Left ventricle myocardium inferior (tissue), 1 donor: ENCODE data around the gene PLPP6. TPM values are rescaled to one million over a fixed set of nuclear protein-coding genes. Genes with fewer than 3 reads are reported as not detected.
"Not testable (repeated sequence)": the region's sequence is repeated elsewhere in the genome, so short reads cannot be mapped to it uniquely, and the experiment has no call there.

ENCODE experiments used
- DNase-seq: peaks from one replicate; pipeline ENCODE4 v3.0.0-alpha.2; 2020
- H3K27ac ChIP-seq: fragments of 200-600 bp; replicated peaks from 2 replicates; pipeline ENCODE4 v1.8.0; 2021
- H3K27me3 ChIP-seq: fragments of 200-600 bp; 2 replicates; pipeline ENCODE4 v1.8.0; 2021; ENCODE audit warnings: low read depth
- H3K36me3 ChIP-seq: fragments of 200-600 bp; 2 replicates; pipeline ENCODE4 v1.8.0; 2021
- H3K4me1 ChIP-seq: fragments of 200-600 bp; 2 replicates; pipeline ENCODE4 v1.8.0; 2021
- H3K4me3 ChIP-seq: fragments of 200-600 bp; 2 replicates; pipeline ENCODE4 v1.8.0; 2021; ENCODE audit warnings: mild to moderate bottlenecking, moderate library complexity
- H3K9me3 ChIP-seq: fragments of 200-600 bp; replicated peaks from 2 replicates; pipeline ENCODE4 v1.8.0; 2021
- intact Hi-C: fragments of 100-400 bp; cut with micrococcal nuclease; formaldehyde crosslinking; loops from one replicate; pipeline ENCODE4 v1.11.0; 2022
- total RNA-seq: library from RNA; stranded (reverse); fragmentation: NEBNext Ultra II Directional; extraction: Animal tissue kit (Norgen Biotek cat#: 25700); gene quantifications from one replicate; pipeline ENCODE4 v1.2.1, GENCODE V29; 2021
- TF ChIP-seq, protein P1 (sequence below): fragments of 200-600 bp; IDR thresholded peaks from 2 replicates; pipeline ENCODE4 v1.8.0; 2021; ENCODE audit warnings: antibody characterized with exemption, mild to moderate bottlenecking, borderline replicate concordance
- donor health status: DM: no; HTN: yes; CAD: no; lungs with severe emphysema.

PLPP6 gene
- total RNA-seq, 1 donor from 2014 or later, result 2.1 TPM

DNA sequence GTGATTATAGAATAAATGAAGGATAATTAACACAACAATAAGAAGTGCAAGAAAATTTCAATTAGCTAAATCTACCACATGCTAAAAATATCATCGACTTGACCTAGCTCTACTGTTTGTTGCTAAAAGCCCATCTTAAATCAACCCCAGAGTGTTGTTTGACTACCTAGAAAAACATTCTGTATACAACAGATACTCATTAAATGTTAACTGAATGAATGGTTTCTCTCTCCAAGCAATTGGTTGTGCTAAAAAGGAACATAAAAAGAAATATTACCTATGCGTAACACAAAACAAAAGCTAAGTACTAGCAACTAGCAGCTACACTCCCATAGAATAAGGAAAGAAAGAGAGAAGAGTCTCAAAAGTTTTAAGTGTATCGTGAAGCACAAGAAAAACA lies 5.5 kb upstream of the PLPP6 start:
- H3K4me1 ChIP-seq, result peaks cover 6% of the 10 kb centered on the region
- TF ChIP-seq, protein P1, sequence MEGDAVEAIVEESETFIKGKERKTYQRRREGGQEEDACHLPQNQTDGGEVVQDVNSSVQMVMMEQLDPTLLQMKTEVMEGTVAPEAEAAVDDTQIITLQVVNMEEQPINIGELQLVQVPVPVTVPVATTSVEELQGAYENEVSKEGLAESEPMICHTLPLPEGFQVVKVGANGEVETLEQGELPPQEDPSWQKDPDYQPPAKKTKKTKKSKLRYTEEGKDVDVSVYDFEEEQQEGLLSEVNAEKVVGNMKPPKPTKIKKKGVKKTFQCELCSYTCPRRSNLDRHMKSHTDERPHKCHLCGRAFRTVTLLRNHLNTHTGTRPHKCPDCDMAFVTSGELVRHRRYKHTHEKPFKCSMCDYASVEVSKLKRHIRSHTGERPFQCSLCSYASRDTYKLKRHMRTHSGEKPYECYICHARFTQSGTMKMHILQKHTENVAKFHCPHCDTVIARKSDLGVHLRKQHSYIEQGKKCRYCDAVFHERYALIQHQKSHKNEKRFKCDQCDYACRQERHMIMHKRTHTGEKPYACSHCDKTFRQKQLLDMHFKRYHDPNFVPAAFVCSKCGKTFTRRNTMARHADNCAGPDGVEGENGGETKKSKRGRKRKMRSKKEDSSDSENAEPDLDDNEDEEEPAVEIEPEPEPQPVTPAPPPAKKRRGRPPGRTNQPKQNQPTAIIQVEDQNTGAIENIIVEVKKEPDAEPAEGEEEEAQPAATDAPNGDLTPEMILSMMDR, result no peak
- intact Hi-C loops, result no loop called here
- no peaks in the 10 kb centered on the region for H3K36me3 ChIP-seq
- H3K4me3 ChIP-seq, result no peak overlapping the region
- H3K27ac ChIP-seq, result no peak overlapping the region
- DNase-seq, result no peak
- H3K27me3 ChIP-seq, result no peaks in the 10 kb centered on the region
- no peaks in the 10 kb centered on the region for H3K9me3 ChIP-seq

DNA sequence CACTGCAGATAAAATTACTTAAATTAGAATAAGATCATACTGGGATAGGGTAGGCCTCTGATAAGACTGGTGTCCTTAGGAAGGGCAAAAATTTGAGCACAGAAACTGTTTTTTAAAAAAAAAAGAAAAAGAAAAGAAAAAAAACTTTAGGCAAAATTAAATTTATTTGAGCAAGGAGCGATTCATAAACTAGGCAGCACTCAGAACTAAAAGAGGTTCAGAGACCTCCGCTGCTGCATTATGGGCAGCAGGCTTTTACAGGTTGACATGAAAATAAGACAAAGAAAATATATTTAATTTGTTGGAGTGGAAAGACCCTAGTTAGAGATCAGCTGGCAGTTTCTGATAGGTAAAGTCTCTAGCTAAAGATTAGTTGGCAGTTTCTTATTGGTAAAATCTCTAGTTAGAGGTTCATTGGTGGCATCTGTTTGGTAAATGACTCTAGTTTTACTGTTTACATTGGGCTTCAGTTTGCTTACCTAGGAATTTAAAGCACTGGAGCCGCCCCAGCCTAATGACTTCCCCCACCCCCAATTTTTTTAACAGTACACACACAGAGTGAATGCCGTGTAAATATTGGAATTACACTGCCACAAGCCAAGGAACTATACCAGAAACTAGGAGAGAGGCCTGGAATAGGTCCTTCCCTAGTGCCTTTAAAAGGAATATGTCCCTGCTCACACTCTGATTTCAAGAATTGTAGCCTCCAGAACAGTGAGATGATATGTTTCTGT lies 4.5 kb upstream of the PLPP6 start:
- intact Hi-C loops, result no loop called here
- Histone ChIP-seq H3K36me3 (no peaks in the 10 kb centered on the region), H3K4me3 (no peak overlapping the region), H3K4me1 (peaks cover 14% of the 10 kb centered on the region), H3K27me3 (no peaks in the 10 kb centered on the region), H3K27ac (no peak overlapping the region), H3K9me3 (no peaks in the 10 kb centered on the region)
- no peak for DNase-seq
- TF ChIP-seq, protein P1, result no peak

DNA sequence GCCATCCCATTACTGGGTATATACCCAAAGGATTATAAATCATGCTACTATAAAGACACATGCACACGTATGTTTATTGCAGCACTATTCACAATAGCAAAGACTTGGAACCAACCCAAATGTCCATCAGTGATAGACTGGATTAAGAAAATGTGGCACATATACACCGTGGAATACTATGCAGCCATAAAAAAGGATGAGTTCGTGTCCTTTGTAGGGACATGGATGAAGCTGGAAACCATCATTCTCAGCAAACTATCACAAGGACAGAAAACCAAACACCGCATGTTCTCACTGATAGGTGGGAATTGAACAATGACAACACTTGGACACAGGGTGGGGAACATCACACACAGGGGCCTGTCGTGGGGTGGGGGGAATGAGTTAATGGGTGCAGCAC lies 1.4 kb upstream of the PLPP6 start:
- H3K27ac ChIP-seq, H3K4me3 ChIP-seq, intact Hi-C loops, H3K36me3 ChIP-seq, H3K27me3 ChIP-seq, H3K9me3 ChIP-seq, DNase-seq: not testable (repeated sequence)
- H3K4me1 ChIP-seq, result peaks cover 44% of the 10 kb centered on the region

DNA sequence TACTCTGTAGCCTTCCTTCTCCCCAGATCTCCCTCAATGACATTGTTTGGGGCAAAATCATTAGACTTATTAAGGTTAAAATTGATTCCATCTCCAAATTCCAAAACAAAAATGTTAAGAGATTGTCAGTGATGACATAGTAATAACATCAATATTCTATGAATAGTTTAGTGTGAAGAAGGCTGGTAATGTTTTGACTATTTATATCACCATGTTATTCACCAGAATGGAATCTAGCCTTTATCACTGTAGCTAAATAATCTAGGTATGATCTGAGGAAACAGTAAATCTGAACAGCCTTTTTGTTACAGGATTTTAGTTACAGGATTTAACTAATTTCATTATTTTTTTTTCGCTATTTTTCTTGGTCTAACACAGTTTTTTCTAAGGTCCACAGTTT lies 929 bp upstream of the PLPP6 start:
- TF ChIP-seq, protein P1, result no peak
- no peak for DNase-seq
- Histone ChIP-seq H3K9me3 (no peaks in the 10 kb centered on the region), H3K36me3 (no peaks in the 10 kb centered on the region), H3K27ac (no peak overlapping the region), H3K4me1 (peaks cover 49% of the 10 kb centered on the region), H3K27me3 (no peaks in the 10 kb centered on the region), H3K4me3 (no peak overlapping the region)
- intact Hi-C loops, result no loop called here

DNA sequence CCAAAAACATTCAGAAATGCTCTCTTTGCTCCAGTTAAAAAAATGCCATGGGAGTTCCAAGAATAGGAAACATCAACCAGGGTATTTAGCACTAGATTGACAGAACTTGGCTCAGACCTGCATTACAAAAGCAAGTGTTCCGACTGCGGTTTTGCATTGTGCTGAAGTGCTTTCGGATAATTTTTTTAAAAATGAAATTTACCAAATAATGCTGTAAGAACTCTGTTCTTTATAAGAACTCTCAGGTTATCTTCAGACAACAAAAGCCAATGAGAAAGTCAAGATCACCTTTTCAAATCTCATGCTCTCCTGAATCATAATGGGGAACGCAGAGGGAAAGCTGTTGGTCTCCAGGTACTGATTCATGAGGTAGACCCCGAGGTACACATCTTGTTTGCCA lies 483 bp upstream of the PLPP6 start:
- Histone ChIP-seq H3K4me1 (peaks cover 52% of the 10 kb centered on the region), H3K27me3 (no peaks in the 10 kb centered on the region), H3K36me3 (no peaks in the 10 kb centered on the region), H3K27ac (peak overlapping the region; percentile 85), H3K9me3 (no peaks in the 10 kb centered on the region), H3K4me3 (peak overlapping the region; percentile 90)
- intact Hi-C loops, result no loop called here
- TF ChIP-seq, protein P1, result no peak
- DNase-seq, result no peak

DNA sequence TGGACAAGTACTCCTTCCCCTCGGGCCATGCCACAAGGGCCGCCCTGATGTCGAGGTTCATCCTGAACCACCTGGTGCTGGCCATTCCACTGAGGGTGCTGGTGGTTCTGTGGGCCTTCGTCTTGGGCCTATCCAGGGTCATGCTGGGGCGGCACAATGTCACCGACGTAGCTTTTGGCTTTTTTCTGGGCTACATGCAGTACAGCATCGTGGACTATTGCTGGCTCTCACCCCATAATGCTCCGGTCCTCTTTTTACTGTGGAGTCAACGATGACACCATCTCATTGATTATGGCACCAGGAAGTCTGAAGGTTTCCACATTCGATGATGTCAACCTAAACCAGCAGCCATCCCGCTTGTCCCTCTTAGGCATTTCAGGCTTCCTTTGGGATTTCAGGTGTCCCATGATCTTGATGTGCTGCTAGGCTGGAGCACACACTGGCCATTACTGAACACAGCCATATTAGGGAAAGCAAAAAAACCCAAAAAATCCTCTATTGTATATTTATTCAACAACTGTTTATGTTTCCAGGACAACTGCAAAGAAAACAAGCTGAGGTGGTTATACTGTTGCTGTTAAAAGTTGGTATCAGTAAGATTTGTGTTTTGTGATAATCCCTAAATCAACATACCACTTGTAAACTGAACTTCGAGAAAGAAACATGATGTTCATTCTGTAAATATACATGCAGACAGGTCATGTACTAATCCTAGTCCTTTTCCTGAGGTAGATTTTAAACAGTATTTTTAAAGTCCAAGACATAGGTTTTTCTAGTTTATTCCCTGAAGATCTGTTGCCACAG lies 1.1 kb downstream of the PLPP6 start:
- H3K4me3 ChIP-seq, result peak overlapping the region; percentile 90
- H3K27me3 ChIP-seq, result no peaks in the 10 kb centered on the region
- intact Hi-C loops, result no loop called here
- no peak for DNase-seq
- peaks cover 55% of the 10 kb centered on the region for H3K4me1 ChIP-seq
- no peak overlapping the region for H3K27ac ChIP-seq
- no peaks in the 10 kb centered on the region for H3K36me3 ChIP-seq
- TF ChIP-seq, protein P1, result no peak
- H3K9me3 ChIP-seq, result no peaks in the 10 kb centered on the region
